AG10803 (cell line): Measurements from ENCODE around the gene RAD18.

Source experiments
- DNase-seq: peaks from one replicate; pipeline ENCODE4 v3.0.0; 2010; ENCODE audit warnings: low read depth
- H3K4me3 ChIP-seq: 2 replicates; pipeline ENCODE4 v1.5.1; 2011; ENCODE audit warnings: mild to moderate bottlenecking, low read length, control low read depth
- TF ChIP-seq, protein P1 (sequence below): conservative IDR thresholded peaks from 2 replicates; pipeline ENCODE4 v1.5.1; 2011; ENCODE audit warnings: mild to moderate bottlenecking, low read length, control low read depth, inconsistent platforms

Gene RAD18

DNA sequence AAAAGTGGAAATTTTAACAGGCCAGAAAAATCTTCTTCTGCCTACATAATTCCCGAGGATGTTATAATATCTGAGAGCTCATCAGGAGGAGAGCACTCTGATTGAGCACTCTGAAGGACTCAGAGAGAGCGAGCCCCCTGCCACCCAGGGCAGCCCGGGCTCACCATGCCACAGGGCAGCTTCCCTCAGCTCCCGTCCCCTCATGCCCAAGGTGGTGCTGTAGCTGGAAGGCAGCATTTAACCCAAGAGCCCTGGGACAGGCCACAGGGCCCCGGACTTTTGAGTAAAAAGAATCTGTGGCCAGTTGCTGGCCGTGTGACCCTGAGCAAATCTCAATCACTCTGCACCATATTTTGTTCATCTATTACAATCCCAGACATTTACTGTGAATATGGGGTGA is 23.5 kb upstream of the RAD18 start:
- no peak overlapping the region for H3K4me3 ChIP-seq
- DNase-seq, result no peak
- TF ChIP-seq, protein P1, sequence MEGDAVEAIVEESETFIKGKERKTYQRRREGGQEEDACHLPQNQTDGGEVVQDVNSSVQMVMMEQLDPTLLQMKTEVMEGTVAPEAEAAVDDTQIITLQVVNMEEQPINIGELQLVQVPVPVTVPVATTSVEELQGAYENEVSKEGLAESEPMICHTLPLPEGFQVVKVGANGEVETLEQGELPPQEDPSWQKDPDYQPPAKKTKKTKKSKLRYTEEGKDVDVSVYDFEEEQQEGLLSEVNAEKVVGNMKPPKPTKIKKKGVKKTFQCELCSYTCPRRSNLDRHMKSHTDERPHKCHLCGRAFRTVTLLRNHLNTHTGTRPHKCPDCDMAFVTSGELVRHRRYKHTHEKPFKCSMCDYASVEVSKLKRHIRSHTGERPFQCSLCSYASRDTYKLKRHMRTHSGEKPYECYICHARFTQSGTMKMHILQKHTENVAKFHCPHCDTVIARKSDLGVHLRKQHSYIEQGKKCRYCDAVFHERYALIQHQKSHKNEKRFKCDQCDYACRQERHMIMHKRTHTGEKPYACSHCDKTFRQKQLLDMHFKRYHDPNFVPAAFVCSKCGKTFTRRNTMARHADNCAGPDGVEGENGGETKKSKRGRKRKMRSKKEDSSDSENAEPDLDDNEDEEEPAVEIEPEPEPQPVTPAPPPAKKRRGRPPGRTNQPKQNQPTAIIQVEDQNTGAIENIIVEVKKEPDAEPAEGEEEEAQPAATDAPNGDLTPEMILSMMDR, result no peak

DNA sequence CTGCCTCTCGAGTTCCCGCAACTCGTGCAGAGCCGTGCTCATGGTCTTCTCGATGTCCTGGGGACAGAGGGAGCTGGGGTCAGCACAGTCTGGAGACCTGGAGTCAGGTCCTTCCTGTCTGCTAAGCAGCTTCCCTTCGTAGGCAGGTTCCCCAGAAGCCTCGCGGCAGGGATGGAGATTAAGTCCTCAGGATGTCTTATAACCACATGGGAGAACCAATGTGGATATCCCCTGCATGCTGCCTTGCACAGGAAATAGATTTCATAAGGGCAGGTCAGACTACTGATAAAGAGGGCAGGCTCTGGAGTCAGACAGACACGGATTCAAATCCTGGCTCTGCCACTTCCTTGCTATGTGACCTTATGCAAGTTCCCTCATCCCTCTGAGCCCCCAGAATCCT is 22.6 kb upstream of the RAD18 start:
- H3K4me3 ChIP-seq, result no peak overlapping the region
- no peak for DNase-seq
- TF ChIP-seq, protein P1, result no peak

DNA sequence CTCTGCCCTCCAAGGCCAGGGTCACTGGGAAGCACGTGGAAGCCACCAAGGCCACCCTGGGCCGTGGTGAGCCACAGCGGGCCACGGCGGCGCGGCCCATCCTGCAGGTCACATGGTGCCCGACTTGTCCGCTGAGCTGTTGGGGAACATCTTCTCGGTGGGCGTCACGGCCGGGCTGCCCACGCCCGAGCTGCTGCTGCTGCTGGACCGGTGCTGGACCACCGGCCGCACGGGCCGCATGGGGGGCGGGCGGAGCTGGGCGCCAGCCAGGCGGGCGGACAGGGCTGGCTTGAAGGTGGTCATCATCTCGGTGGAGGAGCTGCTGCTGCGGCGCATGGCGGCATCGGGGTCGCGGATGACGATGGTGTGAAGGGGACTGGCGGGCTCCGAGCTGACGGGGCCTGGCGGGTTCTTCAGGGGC is 22.1 kb upstream of the RAD18 start:
- no peak for DNase-seq
- TF ChIP-seq, protein P1, result no peak
- no peak overlapping the region for H3K4me3 ChIP-seq

DNA sequence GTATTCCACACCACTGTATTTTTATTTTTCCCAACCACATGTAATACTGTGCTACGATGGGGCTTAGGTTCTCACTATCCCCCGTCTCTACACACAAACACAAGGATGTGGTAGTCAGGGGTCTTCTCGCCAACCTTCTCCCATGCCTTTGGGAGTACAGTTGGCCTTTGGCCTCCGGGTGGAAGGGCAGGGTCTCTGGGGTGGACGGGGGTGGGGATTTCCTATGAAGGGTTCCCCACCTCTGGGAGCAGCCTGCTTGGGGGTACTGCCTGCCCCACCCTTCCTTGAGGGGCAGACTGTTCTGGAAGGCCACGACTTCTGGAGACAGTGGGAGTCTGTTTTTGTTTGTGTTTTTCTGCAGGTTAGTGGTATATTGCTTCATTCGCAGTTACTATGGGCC is 21.3 kb upstream of the RAD18 start:
- DNase-seq, result no peak
- TF ChIP-seq, protein P1, result no peak
- no peak overlapping the region for H3K4me3 ChIP-seq

DNA sequence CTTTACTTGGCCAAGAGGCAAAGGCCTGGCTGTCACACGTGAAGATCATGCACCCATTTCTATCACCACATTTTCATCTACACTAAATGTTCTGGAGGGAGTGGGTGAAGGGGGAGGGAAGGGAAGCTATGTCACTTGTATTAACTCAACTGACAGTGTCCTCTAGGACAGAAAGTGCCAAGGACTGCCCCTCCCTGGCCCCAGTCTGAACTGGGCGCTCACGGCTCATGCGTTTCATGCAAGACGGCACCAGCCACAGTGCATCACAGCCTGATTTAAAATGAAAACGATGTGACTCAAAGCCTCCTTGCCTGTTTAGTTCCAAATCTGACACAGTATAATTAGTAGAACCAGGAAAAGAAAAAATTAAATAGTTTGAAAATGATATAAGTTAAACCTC is 20.8 kb upstream of the RAD18 start:
- no peak for DNase-seq
- no peak overlapping the region for H3K4me3 ChIP-seq
- TF ChIP-seq, protein P1, result no peak

DNA sequence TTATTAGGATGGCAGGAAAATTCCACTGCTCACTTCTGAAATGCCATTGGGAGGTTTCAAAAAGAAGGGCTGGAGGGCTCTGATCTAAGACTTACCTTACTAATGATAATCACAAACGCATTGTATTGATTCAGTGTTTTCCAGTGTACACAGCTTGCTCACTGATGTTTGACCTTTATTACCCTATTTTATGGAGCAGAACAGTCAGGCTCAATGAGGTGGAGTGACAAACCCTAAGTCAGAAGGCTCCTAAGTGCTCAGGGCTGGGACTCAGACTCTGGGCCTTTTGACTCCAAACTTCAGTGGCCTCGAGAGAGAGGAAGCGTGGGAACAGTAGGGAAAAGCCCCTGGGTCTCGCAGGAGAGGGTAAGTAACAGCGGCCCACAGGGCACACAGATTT is 20.3 kb upstream of the RAD18 start:
- H3K4me3 ChIP-seq, result no peak overlapping the region
- TF ChIP-seq, protein P1, result no peak
- no peak for DNase-seq

DNA sequence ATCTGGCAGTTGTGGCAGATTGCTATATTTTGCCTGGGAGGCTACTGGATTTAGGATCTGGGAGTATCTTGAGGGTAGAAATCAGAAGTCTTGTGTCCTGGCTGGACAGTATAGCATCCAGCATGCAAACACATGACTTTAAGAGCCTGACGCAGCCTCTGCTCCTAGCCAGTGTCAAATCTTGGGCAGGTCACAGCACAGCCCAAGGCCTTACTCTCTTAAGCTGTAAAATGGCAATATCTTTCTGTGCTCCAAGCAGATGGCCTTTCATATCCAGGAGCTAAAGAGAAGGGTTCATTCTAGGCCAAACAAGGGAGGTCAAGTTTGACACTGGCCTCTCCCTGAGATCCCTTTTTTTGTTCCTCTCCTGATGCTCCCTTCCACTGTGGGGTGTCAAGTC is 19.8 kb upstream of the RAD18 start:
- H3K4me3 ChIP-seq, result no peak overlapping the region
- DNase-seq, result no peak
- TF ChIP-seq, protein P1, result no peak
